ENCODE data around the gene ANGPT4. TPM values are rescaled to one million over a fixed set of nuclear protein-coding genes. Genes with fewer than 3 reads are reported as not detected.

ANGPT4 gene
- total RNA-seq, result not detected

- H3K4me3 Mint-ChIP-seq, result no peak within 1 kb of the TSS
- H3K27ac Mint-ChIP-seq, result no peak within 1 kb of the TSS
- no peaks in the 10 kb centered on the region for H3K36me3 Mint-ChIP-seq
- peaks cover 4 to 9% of the 10 kb centered on the region in 2 donors for H3K4me1 Mint-ChIP-seq (ENCODE audit: low read depth in 2 of 2)
- peaks cover 18 to 30% of the 10 kb centered on the region in 2 donors for H3K27me3 Mint-ChIP-seq
- no peaks in the 10 kb centered on the region for H3K9me3 Mint-ChIP-seq
- DNase-seq (ENCODE audit: low spot score) (no peak), ATAC-seq (no peak)
Measured at GRCh38 chr20:916125-916799, at the start of gene ANGPT4. Gene ANGPT4 (minus strand): TSS chr20:916334. CDS start chr20:916214, 120 bp downstream.

GRCh38 chr20:963795-964194, 47.7 kb upstream of the ANGPT4 start:
- ATAC-seq (no peak), DNase-seq (ENCODE audit: low spot score) (no peak)
- Mint-ChIP-seq H3K9me3 (no peaks in the 10 kb centered on the region), H3K4me1 (ENCODE audit: low read depth in 2 of 2) (peaks cover 0 to 9% of the 10 kb centered on the region in 2 donors), H3K27ac (no peak overlapping the region), H3K27me3 (peaks cover 7% of the 10 kb centered on the region in 2 donors), H3K36me3 (no peaks in the 10 kb centered on the region), H3K4me3 (no peak overlapping the region)

- peaks cover 0 to 9% of the 10 kb centered on the region in 2 donors for H3K4me1 Mint-ChIP-seq (ENCODE audit: low read depth in 2 of 2)
- H3K27ac Mint-ChIP-seq, result no peak overlapping the region
- H3K9me3 Mint-ChIP-seq, result no peaks in the 10 kb centered on the region
- ATAC-seq, result no peak
- no peak for DNase-seq (ENCODE audit: low spot score)
- no peaks in the 10 kb centered on the region for H3K36me3 Mint-ChIP-seq
- peaks cover 7 to 16% of the 10 kb centered on the region in 2 donors for H3K27me3 Mint-ChIP-seq
- no peak overlapping the region for H3K4me3 Mint-ChIP-seq
Measured at GRCh38 chr20:962683-963082, 46.5 kb upstream of the ANGPT4 start.

GRCh38 chr20:962223-962622, 46.1 kb upstream of the ANGPT4 start:
- Mint-ChIP-seq H3K9me3 (no peaks in the 10 kb centered on the region), H3K27me3 (peaks cover 7 to 20% of the 10 kb centered on the region in 2 donors), H3K36me3 (no peaks in the 10 kb centered on the region), H3K4me3 (no peak overlapping the region), H3K27ac (no peak overlapping the region), H3K4me1 (ENCODE audit: low read depth in 2 of 2) (peaks cover 0 to 9% of the 10 kb centered on the region in 2 donors)
- no peak for ATAC-seq
- no peak for DNase-seq (ENCODE audit: low spot score)

GRCh38 chr20:961768-962167, 45.6 kb upstream of the ANGPT4 start:
- Mint-ChIP-seq H3K27me3 (peaks cover 7 to 20% of the 10 kb centered on the region in 2 donors), H3K4me3 (no peak overlapping the region), H3K27ac (no peak overlapping the region), H3K9me3 (no peaks in the 10 kb centered on the region), H3K4me1 (ENCODE audit: low read depth in 2 of 2) (peaks cover 0 to 9% of the 10 kb centered on the region in 2 donors), H3K36me3 (no peaks in the 10 kb centered on the region)
- ATAC-seq, result no peak
- no peak for DNase-seq (ENCODE audit: low spot score)

GRCh38 chr20:959996-960615, 44.0 kb upstream of the ANGPT4 start:
- Mint-ChIP-seq H3K4me3 (no peak overlapping the region), H3K27ac (no peak overlapping the region), H3K9me3 (no peaks in the 10 kb centered on the region), H3K36me3 (no peaks in the 10 kb centered on the region), H3K27me3 (peaks cover 11 to 28% of the 10 kb centered on the region in 2 donors), H3K4me1 (ENCODE audit: low read depth in 2 of 2) (peaks cover 0 to 9% of the 10 kb centered on the region in 2 donors)
- no peak for DNase-seq (ENCODE audit: low spot score)
- no peak for ATAC-seq

GRCh38 chr20:958936-959815, 43.0 kb upstream of the ANGPT4 start:
- ATAC-seq, result no peak
- Mint-ChIP-seq H3K27me3 (peaks cover 13 to 35% of the 10 kb centered on the region in 2 donors), H3K4me1 (ENCODE audit: low read depth in 2 of 2) (peaks cover 0 to 9% of the 10 kb centered on the region in 2 donors), H3K36me3 (no peaks in the 10 kb centered on the region), H3K27ac (no peak overlapping the region), H3K4me3 (no peak overlapping the region), H3K9me3 (no peaks in the 10 kb centered on the region)
- no peak for DNase-seq (ENCODE audit: low spot score)

GRCh38 chr20:957544-957943, 41.4 kb upstream of the ANGPT4 start:
- Mint-ChIP-seq H3K4me1 (ENCODE audit: low read depth in 2 of 2) (peaks cover 0 to 9% of the 10 kb centered on the region in 2 donors), H3K9me3 (no peaks in the 10 kb centered on the region), H3K36me3 (no peaks in the 10 kb centered on the region), H3K27me3 (peaks cover 15 to 35% of the 10 kb centered on the region in 2 donors), H3K4me3 (no peak overlapping the region), H3K27ac (no peak overlapping the region)
- no peak for DNase-seq (ENCODE audit: low spot score)
- ATAC-seq, result no peak

GRCh38 chr20:956330-956951, 40.3 kb upstream of the ANGPT4 start:
- DNase-seq (ENCODE audit: low spot score), result peak; percentile 70
- no peak overlapping the region for H3K27ac Mint-ChIP-seq
- peak; percentile 78 to 82 for ATAC-seq
- H3K4me1 Mint-ChIP-seq (ENCODE audit: low read depth in 2 of 2), result peaks cover 0 to 9% of the 10 kb centered on the region in 2 donors
- peaks cover 21 to 41% of the 10 kb centered on the region in 2 donors for H3K27me3 Mint-ChIP-seq
- H3K4me3 Mint-ChIP-seq, result no peak overlapping the region
- no peaks in the 10 kb centered on the region for H3K36me3 Mint-ChIP-seq
- no peaks in the 10 kb centered on the region for H3K9me3 Mint-ChIP-seq

- no peak for ATAC-seq
- Mint-ChIP-seq H3K4me1 (ENCODE audit: low read depth in 2 of 2) (peaks cover 0 to 9% of the 10 kb centered on the region in 2 donors), H3K27ac (no peak overlapping the region), H3K36me3 (no peaks in the 10 kb centered on the region), H3K9me3 (no peaks in the 10 kb centered on the region), H3K27me3 (peaks cover 23 to 38% of the 10 kb centered on the region in 2 donors), H3K4me3 (no peak overlapping the region)
- no peak for DNase-seq (ENCODE audit: low spot score)
Measured at GRCh38 chr20:955656-956055, 39.5 kb upstream of the ANGPT4 start.

- ATAC-seq (no peak), DNase-seq (ENCODE audit: low spot score) (no peak)
- Mint-ChIP-seq H3K9me3 (no peaks in the 10 kb centered on the region), H3K36me3 (no peaks in the 10 kb centered on the region), H3K27me3 (peaks cover 26 to 40% of the 10 kb centered on the region in 2 donors), H3K27ac (no peak overlapping the region), H3K4me1 (ENCODE audit: low read depth in 2 of 2) (peaks cover 0 to 9% of the 10 kb centered on the region in 2 donors), H3K4me3 (no peak overlapping the region)
Measured at GRCh38 chr20:955111-955510, 39.0 kb upstream of the ANGPT4 start.

GRCh38 chr20:953742-954141, 37.6 kb upstream of the ANGPT4 start:
- peaks cover 35 to 53% of the 10 kb centered on the region in 2 donors for H3K27me3 Mint-ChIP-seq
- H3K9me3 Mint-ChIP-seq, result no peaks in the 10 kb centered on the region
- ATAC-seq (no peak), DNase-seq (ENCODE audit: low spot score) (no peak)
- H3K36me3 Mint-ChIP-seq, result no peaks in the 10 kb centered on the region
- H3K27ac Mint-ChIP-seq, result no peak overlapping the region
- no peaks in the 10 kb centered on the region for H3K4me1 Mint-ChIP-seq (ENCODE audit: low read depth in 2 of 2)
- no peak overlapping the region for H3K4me3 Mint-ChIP-seq

GRCh38 chr20:952196-952795, 36.2 kb upstream of the ANGPT4 start:
- ATAC-seq (no peak), DNase-seq (ENCODE audit: low spot score) (no peak)
- Mint-ChIP-seq H3K9me3 (no peaks in the 10 kb centered on the region), H3K4me1 (ENCODE audit: low read depth in 2 of 2) (no peaks in the 10 kb centered on the region), H3K27me3 (peaks cover 43 to 54% of the 10 kb centered on the region in 2 donors), H3K4me3 (no peak overlapping the region), H3K36me3 (no peaks in the 10 kb centered on the region), H3K27ac (no peak overlapping the region)
